Measurements from ENCODE around the gene CHAC1.

CHAC1 gene

GRCh38 chr15:40942337-40942854 lies 10.9 kb upstream of the CHAC1 start:
- Histone ChIP-seq H3K4me3 (replicated peaks; ENCODE audit: insufficient read depth, low read length) (peak overlapping the region; percentile 55), H3K27me3 (ENCODE audit: insufficient read depth, poor library complexity, severe bottlenecking) (no peaks in the 10 kb centered on the region), H3K27ac (replicated peaks) (peak overlapping the region; percentile 91)
- peak in 1 of 2 experiments; percentile 84 for DNase-seq (ENCODE audit: low read depth in 1 of 2, low spot score in 1 of 2)
- peak; percentile 25; the same call in 1 of the 2 replicates for TF ChIP-seq GABPA (IDR thresholded peaks at IDR 0.05; ENCODE audit: low read depth)
- no peak; the same call in 1 of the 2 replicates for TF ChIP-seq SPI1 (IDR thresholded peaks at IDR 0.05; ENCODE audit: borderline replicate concordance, low read depth)
- TF ChIP-seq REST (IDR thresholded peaks at IDR 0.05; ENCODE audit: insufficient replicate concordance, low read depth), result no peak
- no peak for TF ChIP-seq CTCF (IDR thresholded peaks at IDR 0.05; ENCODE audit: insufficient read depth, low read length)
- TF ChIP-seq POLR2AphosphoS5 (IDR thresholded peaks at IDR 0.05; ENCODE audit: low read depth), result peak; percentile 48

- H3K4me3 ChIP-seq (replicated peaks; ENCODE audit: insufficient read depth, low read length), result peak overlapping the region; percentile 55
- TF ChIP-seq CTCF (IDR thresholded peaks at IDR 0.05; ENCODE audit: insufficient read depth, low read length), result no peak
- TF ChIP-seq POLR2AphosphoS5 (IDR thresholded peaks at IDR 0.05; ENCODE audit: low read depth), result no peak
- no peak for TF ChIP-seq REST (IDR thresholded peaks at IDR 0.05; ENCODE audit: insufficient replicate concordance, low read depth)
- TF ChIP-seq SPI1 (IDR thresholded peaks at IDR 0.05; ENCODE audit: borderline replicate concordance, low read depth), result no peak
- no peak for TF ChIP-seq GABPA (IDR thresholded peaks at IDR 0.05; ENCODE audit: low read depth)
- DNase-seq (ENCODE audit: low read depth in 1 of 2, low spot score in 1 of 2), result no peak
- no peaks in the 10 kb centered on the region for H3K27me3 ChIP-seq (ENCODE audit: insufficient read depth, poor library complexity, severe bottlenecking)
- H3K27ac ChIP-seq (replicated peaks), result peak overlapping the region; percentile 91
Observed at GRCh38 chr15:40942878-40943277, 10.4 kb upstream of the CHAC1 start.

GRCh38 chr15:40943764-40944365 lies 9.4 kb upstream of the CHAC1 start:
- Histone ChIP-seq H3K4me3 (replicated peaks; ENCODE audit: insufficient read depth, low read length) (no peak overlapping the region), H3K27ac (replicated peaks) (peak overlapping the region; percentile 91), H3K27me3 (ENCODE audit: insufficient read depth, poor library complexity, severe bottlenecking) (no peaks in the 10 kb centered on the region)
- peak in 1 of 2 experiments; percentile 34 for DNase-seq (ENCODE audit: low read depth in 1 of 2, low spot score in 1 of 2)
- TF ChIP-seq POLR2AphosphoS5 (IDR thresholded peaks at IDR 0.05; ENCODE audit: low read depth), result no peak
- TF ChIP-seq SPI1 (IDR thresholded peaks at IDR 0.05; ENCODE audit: borderline replicate concordance, low read depth), result peak; percentile 68; the same call in 1 of the 2 replicates

- no peak for DNase-seq (ENCODE audit: low read depth in 1 of 2, low spot score in 1 of 2)
- no peak for TF ChIP-seq REST (IDR thresholded peaks at IDR 0.05; ENCODE audit: insufficient replicate concordance, low read depth)
- no peak for TF ChIP-seq SPI1 (IDR thresholded peaks at IDR 0.05; ENCODE audit: borderline replicate concordance, low read depth)
- TF ChIP-seq GABPA (IDR thresholded peaks at IDR 0.05; ENCODE audit: low read depth), result no peak
- no peak for TF ChIP-seq CTCF (IDR thresholded peaks at IDR 0.05; ENCODE audit: insufficient read depth, low read length)
- TF ChIP-seq POLR2AphosphoS5 (IDR thresholded peaks at IDR 0.05; ENCODE audit: low read depth), result no peak
- Histone ChIP-seq H3K4me3 (replicated peaks; ENCODE audit: insufficient read depth, low read length) (no peak overlapping the region), H3K27me3 (ENCODE audit: insufficient read depth, poor library complexity, severe bottlenecking) (no peaks in the 10 kb centered on the region), H3K27ac (replicated peaks) (peak overlapping the region; percentile 91; the same call in 1 of the 2 replicates)
Observed at GRCh38 chr15:40944510-40945296, 8.6 kb upstream of the CHAC1 start.

Data from HL-60 (cell line).